Umbilical cord (tissue), 2 donors: Measurements from ENCODE around the gene CIP2A. TPM values are rescaled to one million over a fixed set of nuclear protein-coding genes. Genes with fewer than 3 reads are reported as not detected.

Source experiments
- DNase-seq: peaks from one replicate; pipeline ENCODE4 v3.0.0-alpha.2; 2015; ENCODE audit warnings: low spot score
- total RNA-seq: library from RNA; depleted of rRNA; stranded (reverse); fragments of >200 nt; gene quantifications from one replicate; pipeline ENCODE4 v1.2.3, GENCODE V29; 2014; ENCODE audit warnings: low replicate concordance; ENCODE audit not compliant: insufficient read depth

Gene CIP2A
- total RNA-seq, 1 donor from 2014 or later: 11.6 TPM

DNA sequence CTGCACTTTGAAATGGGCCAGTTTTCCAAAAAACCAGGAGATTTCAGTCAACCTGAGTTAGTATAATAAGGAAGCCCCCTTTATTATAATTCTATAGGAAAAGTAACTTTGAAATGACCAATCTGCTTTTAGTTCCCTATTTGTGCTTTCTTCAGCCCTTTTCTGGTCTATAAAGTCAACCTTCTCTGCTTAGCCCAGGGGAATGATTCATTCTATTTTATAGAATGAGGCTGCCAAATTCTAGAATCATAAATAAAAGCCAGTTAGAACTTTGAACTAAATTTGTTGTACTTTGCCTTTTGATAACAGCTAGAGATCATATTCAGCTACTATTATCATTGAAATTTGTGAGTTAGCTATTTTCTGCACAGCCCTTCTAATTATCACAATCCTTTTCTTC lies 24.7 kb downstream of the CIP2A start:
- DNase-seq: peak; percentile 14

DNA sequence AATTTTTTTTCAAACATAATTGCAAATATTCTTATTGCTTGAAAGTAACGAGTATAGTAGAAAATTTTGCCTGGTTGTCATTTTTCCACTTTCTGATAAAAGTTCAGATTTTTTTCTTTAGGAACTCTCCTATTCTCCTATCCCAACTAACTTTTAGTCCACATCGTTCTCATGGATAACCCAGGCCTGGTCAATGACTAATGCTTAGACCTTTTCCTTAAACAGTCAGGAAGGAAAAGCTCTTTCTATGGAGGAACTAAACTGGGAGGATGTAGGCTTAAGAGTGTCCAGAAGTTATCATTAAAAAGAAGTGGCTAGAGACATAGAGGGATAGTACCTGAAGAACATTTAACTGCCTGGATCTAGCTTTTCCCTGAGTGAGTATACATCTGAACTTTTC lies 26.7 kb downstream of the CIP2A start:
- no peak for DNase-seq

DNA sequence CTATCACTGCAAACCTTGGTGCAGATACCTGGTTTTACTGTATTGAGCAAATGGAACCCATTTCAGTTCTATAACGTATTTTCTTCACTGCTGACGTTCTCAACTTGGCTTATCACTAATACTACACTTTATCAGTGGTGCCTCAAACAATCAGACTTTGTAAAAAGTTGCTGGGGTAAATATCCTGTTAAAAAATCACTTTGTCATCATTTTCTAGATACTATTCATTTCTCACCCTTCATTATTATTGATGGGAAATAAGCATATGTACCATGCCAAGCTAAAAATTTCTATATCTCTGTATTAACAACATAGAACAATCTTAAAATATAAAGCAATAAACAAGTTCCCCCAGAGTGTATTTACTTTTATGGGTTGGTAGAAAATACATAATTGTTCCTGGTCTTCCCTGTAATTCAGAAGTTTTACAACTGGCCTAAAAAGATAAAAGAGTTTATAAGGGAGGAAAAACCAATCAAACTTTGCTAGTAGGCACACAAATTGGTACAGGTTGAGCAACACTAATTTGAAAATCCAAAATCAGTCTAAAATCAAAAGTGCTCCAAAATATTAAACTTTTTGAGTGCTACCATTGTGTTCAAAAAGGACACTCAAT lies 33.2 kb downstream of the CIP2A start:
- DNase-seq: no peak

DNA sequence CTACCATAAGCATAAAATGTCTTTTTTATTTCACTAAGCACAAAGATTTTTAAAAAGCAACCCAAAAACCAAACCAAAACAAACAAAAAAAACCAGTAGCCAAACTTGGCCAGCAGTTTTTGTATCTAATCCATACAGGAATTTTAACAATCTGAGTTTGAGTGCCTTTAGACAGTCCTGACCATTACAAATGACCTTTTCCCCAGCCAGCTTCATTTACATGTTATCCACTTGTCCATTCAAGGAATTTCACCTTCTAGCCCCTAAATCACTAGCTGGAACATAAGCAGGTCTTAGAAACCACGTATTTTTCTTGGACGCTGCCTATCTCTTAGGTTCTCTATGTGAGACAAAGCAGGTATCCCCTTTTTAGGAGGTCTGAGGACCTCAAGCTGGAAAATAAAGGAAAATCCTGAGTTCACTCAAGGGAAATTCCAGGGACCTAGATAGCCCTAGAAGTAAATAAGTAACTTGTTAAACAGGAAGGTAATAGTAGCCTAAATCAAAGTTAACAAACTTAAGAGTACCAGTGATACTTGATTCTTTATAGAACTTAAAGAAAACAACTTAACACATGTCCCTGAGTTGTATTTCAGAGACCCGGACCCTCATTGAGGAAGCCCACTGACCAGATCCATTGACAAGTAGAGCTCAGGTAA lies 34.2 kb downstream of the CIP2A start:
- DNase-seq: no peak

DNA sequence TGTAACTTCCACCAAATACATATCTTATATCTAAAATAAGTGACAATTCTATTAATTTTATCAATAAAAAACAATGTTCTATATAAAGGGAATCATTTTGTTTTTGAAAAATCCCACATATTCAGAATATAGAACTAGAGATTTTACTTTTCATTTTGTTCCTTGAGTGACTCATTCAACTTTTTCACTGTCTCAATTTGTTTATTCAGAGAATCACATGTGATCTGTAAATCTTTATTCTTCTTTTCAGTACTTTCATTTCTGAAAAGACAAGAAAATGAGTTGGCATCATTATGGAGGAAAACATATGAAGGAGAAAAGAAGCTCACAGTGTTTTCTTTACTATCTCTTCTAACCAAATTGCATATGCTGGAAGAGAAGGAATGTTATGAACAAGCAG lies 35.0 kb downstream of the CIP2A start:
- DNase-seq: no peak

DNA sequence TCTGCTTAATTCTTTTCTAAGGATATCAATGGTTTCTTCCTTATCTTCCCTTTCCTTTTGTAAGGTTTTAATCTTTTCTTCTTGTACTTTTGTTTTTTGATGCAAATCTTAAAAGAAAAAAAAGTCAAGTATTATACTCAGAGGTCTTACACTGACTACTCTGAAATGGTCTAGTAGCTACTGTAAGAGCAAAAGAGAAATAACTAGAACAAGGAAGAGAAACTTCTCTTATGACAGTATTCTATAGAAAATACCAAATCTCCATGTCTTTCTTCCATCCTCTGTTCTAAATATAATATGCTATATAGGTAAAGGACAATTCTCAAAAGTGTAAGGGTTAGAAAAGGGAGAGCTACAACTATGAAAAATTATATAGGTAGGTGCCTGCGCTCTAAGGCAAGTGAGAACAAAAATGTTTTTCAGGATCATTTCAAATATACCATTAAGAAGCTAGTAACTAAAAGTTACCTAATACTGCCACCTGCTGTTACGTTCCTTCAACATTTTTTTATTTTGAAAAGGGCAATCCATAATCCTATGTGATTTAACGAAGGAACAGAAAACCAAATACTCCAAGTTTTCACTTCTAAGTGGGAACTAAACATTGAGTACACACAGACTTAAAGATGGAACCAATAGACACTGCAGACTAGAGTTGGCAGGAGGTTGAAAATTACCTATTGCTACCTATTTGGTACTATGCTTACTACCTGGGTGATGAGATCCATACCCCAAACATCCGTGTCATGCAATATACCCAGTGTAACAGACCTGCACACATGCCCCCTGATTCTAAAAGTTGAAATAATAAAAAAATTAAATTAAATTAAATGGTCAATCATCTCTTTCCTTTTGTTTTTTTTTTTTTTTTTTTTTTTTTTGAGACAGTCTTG lies 36.7 kb downstream of the CIP2A start:
- peak; percentile 72 for DNase-seq

DNA sequence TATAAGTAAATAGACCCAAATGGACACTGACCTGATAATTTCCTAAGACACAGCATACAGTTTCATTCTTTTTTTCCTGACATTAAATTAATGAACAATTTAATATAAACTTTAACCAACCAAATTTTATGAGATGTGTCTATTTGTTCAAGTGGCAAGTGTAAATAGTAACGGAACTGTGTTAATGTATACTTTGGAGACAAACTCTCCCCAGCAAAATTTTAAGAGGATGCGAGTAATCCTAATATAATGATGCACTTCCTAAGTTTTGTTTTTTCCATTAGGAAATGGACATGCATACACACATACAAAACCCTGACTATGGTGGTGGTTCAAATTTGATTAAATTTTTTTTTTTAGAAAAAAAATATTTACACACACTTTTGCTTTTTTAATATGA lies 40.4 kb downstream of the CIP2A start:
- no peak for DNase-seq

DNA sequence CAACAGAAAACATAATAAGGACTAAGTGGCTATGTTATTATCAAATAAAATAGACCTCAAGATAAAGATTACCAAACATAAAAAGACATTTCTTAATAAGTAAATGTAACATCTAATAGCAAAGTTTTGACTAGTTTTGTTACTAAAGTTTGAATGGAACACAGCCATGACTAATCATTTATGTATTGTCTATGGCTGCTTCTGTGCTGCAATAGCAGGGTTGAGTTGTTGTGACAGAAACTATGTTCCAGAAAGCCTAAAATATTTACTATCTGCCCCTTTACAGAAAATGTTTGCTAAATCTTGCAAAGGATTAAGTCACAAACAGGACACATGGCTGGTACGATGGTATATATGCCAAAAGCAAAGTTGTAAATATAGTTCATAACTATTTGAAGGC lies 40.9 kb downstream of the CIP2A start:
- no peak for DNase-seq

DNA sequence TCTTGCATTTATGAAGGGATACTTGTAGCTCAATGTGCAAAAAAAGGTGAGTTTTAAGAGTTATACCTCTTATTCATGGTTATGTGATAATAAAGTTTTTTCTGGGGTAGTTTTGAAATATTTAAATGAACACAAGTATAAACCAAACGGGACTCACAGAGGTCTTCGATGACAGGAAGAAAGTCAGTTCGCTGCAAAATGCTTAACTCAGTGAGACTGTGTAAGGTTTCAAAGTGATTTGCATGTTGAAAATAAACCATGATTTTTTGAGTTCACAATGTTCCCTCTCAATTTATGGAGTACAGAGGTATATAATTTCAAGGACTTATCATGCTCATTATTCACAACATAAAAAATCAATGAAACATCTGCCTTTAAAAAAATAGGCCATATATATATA lies 42.5 kb downstream of the CIP2A start:
- DNase-seq: no peak

DNA sequence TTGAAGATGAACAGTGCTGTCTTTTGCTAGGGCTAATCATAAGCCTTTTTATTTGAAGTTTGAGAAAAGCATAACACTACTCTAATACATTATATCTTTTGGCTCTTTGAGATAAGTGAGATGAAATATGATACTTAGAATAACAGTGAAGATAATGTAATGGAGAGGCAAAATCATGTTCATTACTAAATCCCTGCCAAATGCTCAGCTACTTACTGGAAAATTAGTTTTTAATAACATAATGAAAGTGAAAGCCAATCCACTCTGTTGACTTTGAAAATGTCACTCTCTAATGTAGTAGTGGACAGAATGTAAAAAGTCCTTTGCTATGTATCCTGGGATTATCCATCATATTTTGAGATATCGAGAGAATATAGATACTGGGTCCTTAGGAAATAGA lies 43.0 kb downstream of the CIP2A start:
- peak; percentile 18 for DNase-seq

DNA sequence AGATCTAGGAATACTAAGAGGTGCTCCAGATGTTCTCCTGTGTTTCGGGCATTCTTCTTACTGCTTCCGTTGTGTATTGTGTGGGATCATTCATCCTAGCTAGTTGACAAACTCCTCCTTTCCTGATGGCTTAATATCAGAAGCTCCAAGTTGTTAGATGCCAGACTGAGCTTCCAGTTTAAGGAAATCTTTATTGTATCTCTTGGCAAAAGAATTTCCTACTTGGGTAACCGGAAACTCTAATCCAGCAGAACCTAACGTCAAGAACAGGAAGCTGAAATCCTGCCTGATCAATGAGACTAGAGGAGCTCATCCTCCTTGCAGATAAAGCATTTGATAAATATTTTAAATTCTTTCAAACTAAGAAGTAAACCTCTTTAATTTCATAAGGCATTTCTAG lies 51.2 kb downstream of the CIP2A start:
- no peak for DNase-seq

DNA sequence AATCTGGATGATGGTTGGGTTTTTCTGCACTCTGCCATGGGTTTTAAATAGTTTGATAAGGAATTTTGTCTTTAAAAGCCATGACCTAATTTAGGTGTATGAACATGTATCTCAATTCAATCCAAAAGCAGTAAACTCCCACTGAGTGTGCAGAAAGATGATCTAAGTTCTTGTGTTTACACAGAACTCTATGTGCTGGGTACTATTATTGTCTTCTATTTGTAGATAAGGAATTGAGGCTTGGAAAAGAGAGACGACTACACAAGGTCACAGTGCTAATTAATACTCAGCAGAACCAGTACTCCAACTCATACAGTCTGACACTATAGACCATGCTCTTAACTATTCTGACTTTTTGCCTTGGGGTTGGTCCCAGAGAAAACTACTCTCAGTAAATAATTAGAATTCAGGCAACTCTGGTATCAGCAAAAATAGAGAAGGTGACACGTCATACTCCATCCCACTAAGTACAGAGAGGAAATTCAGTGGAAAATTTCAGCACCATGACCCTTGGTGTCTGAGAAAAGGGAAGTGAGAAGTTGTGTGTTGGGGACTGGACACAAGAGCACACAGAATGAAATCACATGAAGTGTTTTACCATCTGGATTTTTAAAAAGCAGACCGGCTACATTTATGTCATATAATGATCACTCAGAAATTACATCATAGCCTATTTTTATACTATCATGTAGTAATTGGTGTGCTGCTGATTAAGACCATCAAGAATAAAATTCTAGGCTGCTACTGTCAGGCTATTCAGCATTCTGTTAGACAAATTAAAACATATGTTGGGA lies 60.6 kb downstream of the CIP2A start:
- DNase-seq: no peak

DNA sequence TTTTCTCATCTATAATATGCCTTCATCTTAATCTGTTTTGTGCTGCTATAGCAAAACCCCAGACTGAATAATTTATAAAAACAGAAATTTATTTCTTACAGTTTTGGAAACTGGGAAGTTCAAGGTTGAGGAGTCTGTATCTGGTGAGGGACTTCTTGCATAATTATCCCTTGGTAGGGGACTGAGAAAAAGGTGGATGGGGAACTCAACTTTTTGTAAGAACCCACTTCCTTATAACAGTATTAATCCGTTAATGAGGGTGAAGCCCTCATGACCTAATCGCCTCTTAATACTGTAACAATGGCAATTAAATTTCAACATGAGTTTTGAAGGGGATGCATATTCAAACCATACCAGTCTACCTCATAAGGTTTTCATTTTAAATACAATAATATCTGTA lies 61.4 kb downstream of the CIP2A start:
- no peak for DNase-seq

DNA sequence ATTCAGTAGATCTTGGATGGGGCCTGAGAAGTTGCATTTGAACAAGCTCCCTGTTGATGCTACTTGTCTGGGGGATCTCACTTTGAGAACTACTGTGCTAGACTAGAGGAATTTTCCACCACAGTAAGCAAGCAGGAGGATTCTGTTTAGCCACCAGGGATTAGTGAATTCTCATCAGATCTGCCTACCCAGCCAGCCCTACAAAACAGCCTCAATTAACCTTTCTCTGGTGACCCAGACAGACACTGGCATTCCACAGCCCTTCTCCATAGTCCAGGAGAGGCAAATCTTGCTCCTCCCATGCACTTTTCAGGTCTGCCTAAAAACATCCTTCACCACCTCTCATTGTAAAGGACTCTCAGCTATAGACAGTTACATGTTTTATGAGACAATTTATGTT lies 62.1 kb downstream of the CIP2A start:
- no peak for DNase-seq

DNA sequence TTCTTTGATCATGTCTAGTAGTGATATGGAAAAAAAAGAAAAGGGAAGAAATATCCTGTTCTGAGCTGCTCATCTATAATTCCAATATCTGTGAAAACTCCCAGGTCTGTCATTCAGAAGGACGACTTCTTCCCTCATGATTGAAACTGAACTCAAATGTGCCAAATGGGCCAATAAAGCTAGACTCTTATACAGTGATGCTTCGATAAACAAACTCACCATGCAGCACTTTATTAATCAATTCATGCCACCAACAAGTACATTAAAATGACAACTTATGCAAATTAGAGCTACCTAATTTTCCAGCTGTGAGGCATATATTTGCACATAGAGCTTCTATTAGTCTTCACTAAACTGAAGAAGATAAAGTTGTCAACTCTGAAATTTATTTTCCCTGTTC lies 63.3 kb downstream of the CIP2A start:
- DNase-seq: no peak

DNA sequence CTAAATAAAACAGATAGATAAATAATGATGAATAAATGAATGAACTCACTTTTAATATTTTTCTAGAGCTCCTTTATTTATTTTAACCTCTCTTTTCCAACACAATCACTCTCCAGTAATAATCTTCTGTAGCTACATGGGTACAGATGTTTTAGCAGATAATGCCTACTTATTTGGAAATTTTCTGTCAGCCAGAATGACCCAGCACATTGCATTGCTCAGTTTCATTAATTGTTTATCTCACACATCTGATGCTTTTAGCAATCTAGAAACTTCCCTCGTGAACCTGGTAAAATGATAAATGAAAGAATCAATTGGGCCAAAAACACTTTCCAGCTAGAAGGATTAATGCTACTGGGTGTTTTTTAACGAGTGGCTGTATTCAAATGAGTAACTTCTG lies 64.0 kb downstream of the CIP2A start:
- no peak for DNase-seq

DNA sequence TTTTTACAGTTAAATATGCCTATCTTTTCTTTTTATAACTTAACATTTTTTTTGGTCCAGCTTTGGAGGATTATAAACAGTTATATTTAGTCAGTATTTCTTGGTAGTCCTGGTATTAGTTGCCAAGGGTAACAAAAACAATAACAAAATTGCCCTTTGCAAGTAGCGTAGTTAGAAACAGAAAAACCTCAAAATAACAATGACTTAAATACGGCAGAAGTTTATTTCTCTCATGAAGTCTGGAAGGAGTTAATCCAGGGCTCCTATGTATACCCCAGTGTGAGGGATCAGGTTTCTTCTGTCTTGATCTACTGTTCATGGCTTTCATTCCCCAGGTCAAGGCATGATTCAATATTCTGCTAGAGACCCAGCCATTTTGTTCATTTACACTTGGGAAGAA lies 64.7 kb downstream of the CIP2A start:
- peak; percentile 10 for DNase-seq

DNA sequence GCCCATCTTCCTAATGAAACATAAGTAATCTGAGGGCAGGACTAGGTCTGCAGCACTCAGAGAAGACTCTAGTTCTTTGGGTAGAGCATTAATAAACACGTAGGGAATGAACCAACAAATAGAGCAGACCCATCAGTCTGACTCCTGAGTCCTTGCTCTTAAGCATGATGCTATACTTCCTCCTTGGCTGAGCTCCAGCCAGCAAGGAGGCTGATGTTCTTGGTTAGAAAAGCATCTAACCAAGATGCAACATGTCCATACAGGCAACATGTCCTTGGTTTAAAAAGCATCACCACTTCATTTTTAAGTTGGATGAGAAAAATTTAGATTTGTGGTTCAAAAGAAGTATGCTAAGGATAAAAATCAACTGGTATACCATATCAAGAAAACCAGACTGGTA lies 70.3 kb downstream of the CIP2A start:
- DNase-seq: peak; percentile 9

DNA sequence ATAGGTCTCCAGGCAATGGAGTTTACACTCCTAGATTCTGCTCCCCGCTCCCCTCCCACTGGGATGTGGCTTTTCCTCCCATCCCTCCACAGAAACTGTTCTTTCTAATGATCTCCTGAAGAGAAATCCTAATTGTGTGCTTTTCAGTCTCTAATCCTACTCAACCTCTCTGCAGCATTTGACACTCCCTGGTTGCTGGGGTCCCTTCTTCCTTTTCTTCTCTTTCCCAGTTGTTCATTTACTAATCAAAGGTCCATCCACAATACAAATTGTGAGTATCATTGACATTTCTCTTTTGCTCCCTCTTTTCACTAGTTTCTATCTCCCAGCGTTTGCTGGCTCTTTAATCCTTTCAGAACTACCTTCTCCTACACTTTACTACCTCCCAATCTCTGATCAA lies 72.4 kb downstream of the CIP2A start:
- no peak for DNase-seq

DNA sequence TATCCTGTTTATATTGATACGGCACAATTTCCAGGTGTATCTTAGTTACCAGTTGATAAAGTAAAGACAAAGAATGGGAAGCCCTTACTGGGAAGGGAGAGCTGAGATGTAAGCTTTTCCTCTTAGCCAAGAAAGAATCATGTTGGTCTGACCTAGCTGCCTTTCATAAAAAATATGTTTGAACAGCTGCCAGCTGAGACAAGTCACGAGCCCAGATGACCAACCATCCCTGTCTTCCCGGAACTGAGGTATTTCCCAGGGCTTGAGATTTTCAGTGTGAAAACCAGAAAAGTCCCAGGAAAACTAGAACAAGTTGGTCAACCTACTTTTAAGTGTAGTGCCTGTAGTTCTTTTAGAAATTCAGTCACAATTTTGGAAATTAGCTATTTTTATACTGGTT lies 75.3 kb downstream of the CIP2A start:
- no peak for DNase-seq

DNA sequence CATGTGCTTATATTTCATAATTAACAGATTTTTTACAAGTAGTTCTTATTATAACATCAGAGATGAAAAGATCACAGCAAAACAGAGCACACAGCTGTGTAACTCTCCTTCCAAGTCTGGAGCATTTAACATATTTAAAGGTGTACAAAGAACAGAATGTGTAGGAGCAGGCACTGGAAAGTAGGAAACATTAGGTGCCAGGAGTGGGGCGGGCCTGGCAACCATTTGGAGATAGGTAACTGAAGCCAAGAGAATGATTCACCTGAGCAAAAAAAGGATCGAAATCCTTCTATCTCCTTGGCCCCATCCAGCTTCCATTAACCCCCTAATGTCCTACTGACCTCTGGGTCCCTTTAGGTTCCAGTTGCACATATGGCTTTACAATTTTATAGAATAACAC lies 76.6 kb downstream of the CIP2A start:
- no peak for DNase-seq

DNA sequence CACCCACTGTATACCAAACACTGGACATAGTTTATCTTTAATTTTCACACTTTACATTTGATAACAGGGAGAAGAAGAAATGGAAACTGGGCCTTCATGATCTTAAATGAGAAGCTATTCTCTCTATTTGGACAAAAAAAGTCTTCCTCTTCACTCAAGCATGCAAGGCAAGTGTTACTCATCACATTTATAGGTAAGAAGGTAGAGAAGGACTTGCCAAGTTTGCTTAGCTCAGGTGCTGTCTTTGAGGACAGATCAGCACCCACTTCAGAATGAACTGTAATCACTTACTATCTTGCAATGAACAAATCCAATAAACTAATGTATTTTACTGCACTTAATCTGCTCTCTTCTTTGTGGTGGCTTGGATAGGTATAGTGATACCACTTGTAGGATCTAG lies 77.7 kb downstream of the CIP2A start:
- DNase-seq: no peak
